Measurements from ENCODE around the gene BRIX1.

DNA sequence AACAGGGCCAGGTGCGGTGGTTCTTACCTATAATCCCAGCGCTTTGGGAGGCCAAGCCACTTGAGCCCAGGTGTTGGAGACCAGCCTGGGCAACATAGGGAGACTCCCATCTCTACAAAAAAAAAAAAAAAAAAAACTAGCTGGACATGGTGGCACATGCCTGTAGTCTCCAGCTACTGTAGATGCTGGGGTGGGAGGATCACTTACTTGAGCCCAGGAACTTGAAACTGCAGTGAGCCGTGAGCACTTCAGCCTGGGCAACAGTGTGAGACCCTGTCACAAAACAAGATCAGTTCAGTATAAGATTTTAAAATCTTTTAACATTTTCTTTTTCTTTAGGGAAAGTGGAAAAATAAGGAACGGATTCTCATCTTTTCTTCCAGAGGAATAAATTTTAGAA lies 2.5 kb downstream of the BRIX1 start:
- TF ChIP-seq, protein P1, sequence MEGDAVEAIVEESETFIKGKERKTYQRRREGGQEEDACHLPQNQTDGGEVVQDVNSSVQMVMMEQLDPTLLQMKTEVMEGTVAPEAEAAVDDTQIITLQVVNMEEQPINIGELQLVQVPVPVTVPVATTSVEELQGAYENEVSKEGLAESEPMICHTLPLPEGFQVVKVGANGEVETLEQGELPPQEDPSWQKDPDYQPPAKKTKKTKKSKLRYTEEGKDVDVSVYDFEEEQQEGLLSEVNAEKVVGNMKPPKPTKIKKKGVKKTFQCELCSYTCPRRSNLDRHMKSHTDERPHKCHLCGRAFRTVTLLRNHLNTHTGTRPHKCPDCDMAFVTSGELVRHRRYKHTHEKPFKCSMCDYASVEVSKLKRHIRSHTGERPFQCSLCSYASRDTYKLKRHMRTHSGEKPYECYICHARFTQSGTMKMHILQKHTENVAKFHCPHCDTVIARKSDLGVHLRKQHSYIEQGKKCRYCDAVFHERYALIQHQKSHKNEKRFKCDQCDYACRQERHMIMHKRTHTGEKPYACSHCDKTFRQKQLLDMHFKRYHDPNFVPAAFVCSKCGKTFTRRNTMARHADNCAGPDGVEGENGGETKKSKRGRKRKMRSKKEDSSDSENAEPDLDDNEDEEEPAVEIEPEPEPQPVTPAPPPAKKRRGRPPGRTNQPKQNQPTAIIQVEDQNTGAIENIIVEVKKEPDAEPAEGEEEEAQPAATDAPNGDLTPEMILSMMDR (IDR thresholded peaks at IDR 0.05 in 2 of 3, conservative IDR thresholded peaks at IDR 0.05 in 1 of 3; ENCODE audit: borderline replicate concordance in 1 of 3, insufficient read depth in 1 of 3, low read depth in 2 of 3, low read length in 2 of 3) = no peak
- TF ChIP-seq, protein P2, sequence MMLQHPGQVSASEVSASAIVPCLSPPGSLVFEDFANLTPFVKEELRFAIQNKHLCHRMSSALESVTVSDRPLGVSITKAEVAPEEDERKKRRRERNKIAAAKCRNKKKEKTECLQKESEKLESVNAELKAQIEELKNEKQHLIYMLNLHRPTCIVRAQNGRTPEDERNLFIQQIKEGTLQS (IDR thresholded peaks at IDR 0.05) = no peak
- TF ChIP-seq, protein P3, sequence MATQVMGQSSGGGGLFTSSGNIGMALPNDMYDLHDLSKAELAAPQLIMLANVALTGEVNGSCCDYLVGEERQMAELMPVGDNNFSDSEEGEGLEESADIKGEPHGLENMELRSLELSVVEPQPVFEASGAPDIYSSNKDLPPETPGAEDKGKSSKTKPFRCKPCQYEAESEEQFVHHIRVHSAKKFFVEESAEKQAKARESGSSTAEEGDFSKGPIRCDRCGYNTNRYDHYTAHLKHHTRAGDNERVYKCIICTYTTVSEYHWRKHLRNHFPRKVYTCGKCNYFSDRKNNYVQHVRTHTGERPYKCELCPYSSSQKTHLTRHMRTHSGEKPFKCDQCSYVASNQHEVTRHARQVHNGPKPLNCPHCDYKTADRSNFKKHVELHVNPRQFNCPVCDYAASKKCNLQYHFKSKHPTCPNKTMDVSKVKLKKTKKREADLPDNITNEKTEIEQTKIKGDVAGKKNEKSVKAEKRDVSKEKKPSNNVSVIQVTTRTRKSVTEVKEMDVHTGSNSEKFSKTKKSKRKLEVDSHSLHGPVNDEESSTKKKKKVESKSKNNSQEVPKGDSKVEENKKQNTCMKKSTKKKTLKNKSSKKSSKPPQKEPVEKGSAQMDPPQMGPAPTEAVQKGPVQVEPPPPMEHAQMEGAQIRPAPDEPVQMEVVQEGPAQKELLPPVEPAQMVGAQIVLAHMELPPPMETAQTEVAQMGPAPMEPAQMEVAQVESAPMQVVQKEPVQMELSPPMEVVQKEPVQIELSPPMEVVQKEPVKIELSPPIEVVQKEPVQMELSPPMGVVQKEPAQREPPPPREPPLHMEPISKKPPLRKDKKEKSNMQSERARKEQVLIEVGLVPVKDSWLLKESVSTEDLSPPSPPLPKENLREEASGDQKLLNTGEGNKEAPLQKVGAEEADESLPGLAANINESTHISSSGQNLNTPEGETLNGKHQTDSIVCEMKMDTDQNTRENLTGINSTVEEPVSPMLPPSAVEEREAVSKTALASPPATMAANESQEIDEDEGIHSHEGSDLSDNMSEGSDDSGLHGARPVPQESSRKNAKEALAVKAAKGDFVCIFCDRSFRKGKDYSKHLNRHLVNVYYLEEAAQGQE (IDR thresholded peaks at IDR 0.05; ENCODE audit: low read depth) = no peak
- TF ChIP-seq FOSL1 (IDR thresholded peaks at IDR 0.05; ENCODE audit: low read depth) = no peak
- TF ChIP-seq SRF (IDR thresholded peaks at IDR 0.05; ENCODE audit: low read depth) = no peak
- no peak for TF ChIP-seq RAD21 (IDR thresholded peaks at IDR 0.05; ENCODE audit: low read depth)

All from HCT116 (cell line).